Dermis microvascular lymphatic vessel endothelial cell (primary cell): ENCODE results near the gene PACS1. TPM values are rescaled to one million over a fixed set of nuclear protein-coding genes. Genes with fewer than 3 reads are reported as not detected.
"Not testable (repeated sequence)": the region's sequence is repeated elsewhere in the genome, so short reads cannot be mapped to it uniquely, and the experiment has no call there.

Source experiments
- DNase-seq, 2 donors: peaks; one replicate each; pipeline versions ENCODE4 v3.0.0 to v3.0.0-alpha.2; 2010; ENCODE audit warnings: low read depth in 2 of 2
- total RNA-seq: library from RNA; depleted of rRNA; stranded (reverse); fragments of >200 nt; gene quantifications from 2 replicates; pipeline ENCODE4 v1.2.1, GENCODE V29; 2014

PACS1 gene
- total RNA-seq, 1 donor from 2014 or later = 16.4 TPM

GRCh38 chr11:66268952-66269905, 199.2 kb downstream of the PACS1 start:
- peak in 1 of 2 donors; percentile 22 for DNase-seq

- no peak for DNase-seq
These were observed 201.7 kb downstream of the PACS1 start for GRCh38 chr11:66271816-66272215.

- DNase-seq = no peak
These were observed 202.5 kb downstream of the PACS1 start for GRCh38 chr11:66272596-66272995.

GRCh38 chr11:66274219-66274618, 204.1 kb downstream of the PACS1 start:
- DNase-seq = no peak

GRCh38 chr11:66275396-66275795, 205.3 kb downstream of the PACS1 start:
- no peak for DNase-seq

GRCh38 chr11:66275984-66276612, 206.0 kb downstream of the PACS1 start:
- DNase-seq = no peak

- DNase-seq = not testable (repeated sequence)
These were observed 206.5 kb downstream of the PACS1 start for GRCh38 chr11:66276619-66277018.

- DNase-seq = not testable (repeated sequence)
These were observed 207.0 kb downstream of the PACS1 start for GRCh38 chr11:66277064-66277463.

- peak in 1 of 2 donors; percentile 18 for DNase-seq
These were observed 207.6 kb downstream of the PACS1 start, which contains the start of gene CNIH2 for GRCh38 chr11:66277471-66278362. Gene CNIH2, plus strand, starts transcription at chr11:66278175. Its CDS starts 282 bp downstream, at chr11:66278457.

GRCh38 chr11:66278363-66279091, 208.5 kb downstream of the PACS1 start:
- DNase-seq = no peak

GRCh38 chr11:66279092-66279734, 209.1 kb downstream of the PACS1 start:
- DNase-seq = no peak

- no peak for DNase-seq
These were observed 210.4 kb downstream of the PACS1 start for GRCh38 chr11:66280428-66280827.

GRCh38 chr11:66281001-66281400, 210.9 kb downstream of the PACS1 start:
- no peak for DNase-seq

- no peak for DNase-seq
These were observed 211.8 kb downstream of the PACS1 start for GRCh38 chr11:66281776-66282467.

GRCh38 chr11:66282468-66283455, 212.7 kb downstream of the PACS1 start:
- DNase-seq = peak; percentile 91 to 96

GRCh38 chr11:66283461-66284105, 213.5 kb downstream of the PACS1 start:
- no peak for DNase-seq

GRCh38 chr11:66284526-66285078, 214.5 kb downstream of the PACS1 start:
- no peak for DNase-seq
